Spleen (tissue), 11 donors: ENCODE data around the gene PLEKHJ1. TPM values are rescaled to one million over a fixed set of nuclear protein-coding genes. Genes with fewer than 3 reads are reported as not detected.

ENCODE experiments used
- DNase-seq: peaks from one replicate; pipeline ENCODE4 v3.0.0-alpha.2; 2020
- H3K27ac ChIP-seq, 8 donors: fragments of 200-600 bp; sonication (generic) in 7 of 8; 1 replicate in 4 of 8; 2 replicates in 4 of 8; pipeline versions ENCODE4 v1.5.0 to v1.8.0; 2016 to 2021; ENCODE audit warnings: inconsistent platforms in 4 of 8, mild to moderate bottlenecking in 4 of 8, moderate library complexity in 1 of 8
- H3K27me3 ChIP-seq, 7 donors: fragments of 200-600 bp; sonication (generic) in 6 of 7; replicated peaks in 1 of 7; 1 replicate in 4 of 7; 2 replicates in 3 of 7; pipeline versions ENCODE4 v1.5.0 to v1.8.0; 2016 to 2021; ENCODE audit warnings: inconsistent platforms in 3 of 7, mild to moderate bottlenecking in 1 of 7
- H3K36me3 ChIP-seq, 6 donors: fragments of 200-600 bp; sonication (generic) in 5 of 6; 1 replicate in 4 of 6; 2 replicates in 2 of 6; pipeline versions ENCODE4 v1.5.0 to v1.8.0; 2016 to 2021; ENCODE audit warnings: inconsistent platforms in 2 of 6
- H3K4me1 ChIP-seq, 6 donors: fragments of 200-600 bp; sonication (generic) in 5 of 6; 1 replicate in 3 of 6; 2 replicates in 3 of 6; pipeline versions ENCODE4 v1.5.0 to v1.8.0; 2016 to 2021; ENCODE audit warnings: inconsistent platforms in 3 of 6
- H3K4me3 ChIP-seq, 8 donors: fragments of 200-600 bp; sonication (generic) in 7 of 8; 1 replicate in 4 of 8; 2 replicates in 4 of 8; pipeline versions ENCODE4 v1.5.0 to v1.8.0; 2016 to 2021; ENCODE audit warnings: inconsistent platforms in 4 of 8, mild to moderate bottlenecking in 4 of 8, moderate library complexity in 2 of 8
- H3K9me3 ChIP-seq, 8 donors: fragments of 200-600 bp; sonication (generic) in 7 of 8; 1 replicate in 4 of 8; 2 replicates in 4 of 8; pipeline versions ENCODE4 v1.5.0 to v1.8.0; 2016 to 2021; ENCODE audit warnings: inconsistent platforms in 4 of 8
- POLR2A ChIP-seq, 3 donors: fragments of 450-650 bp; IDR thresholded peaks; one replicate each; pipeline ENCODE4 v1.5.1; 2017; ENCODE audit warnings: antibody characterized with exemption in 3 of 3, mild to moderate bottlenecking in 1 of 3
- POLR2AphosphoS5 ChIP-seq, 3 donors: sonication (generic); formaldehyde crosslinking; IDR thresholded peaks; one replicate each; pipeline ENCODE4 v1.5.1; 2017; ENCODE audit warnings: antibody characterized with exemption in 3 of 3
- WGBS, 5 donors: extraction: QIAGEN DNeasy Blood & Tissue Kit in 3 of 5; methylation state at CpG; one replicate each; pipeline versions ENCODE4 v1.1.5 to v1.1.7; 2013 to 2018; 5-methylcytosine and 5-hydroxymethylcytosine counted together
- intact Hi-C: fragments of 100-400 bp; cut with DNase I; formaldehyde crosslinking; loops from one replicate; pipeline ENCODE4 v1.15.0; 2023; ENCODE audit warnings: low total_unique reads
- polyA plus RNA-seq, 3 donors: library from polyadenylated mRNA; stranded (reverse); fragments of 200-250 nt; gene quantifications; one replicate each; pipeline ENCODE4 v1.2.1, GENCODE V29; 2013
- total RNA-seq, 7 donors: library from RNA; depleted of rRNA in 3 of 7; stranded (reverse); fragments of >200 nt in 3 of 7; fragmentation: NEBNext Ultra II Directional in 4 of 7; extraction: Animal tissue kit (Norgen Biotek cat#: 25700) in 4 of 7; gene quantifications; one replicate each; pipeline versions ENCODE4 v1.1.0 to v1.2.1, GENCODE V29; 2016 to 2021
- TF ChIP-seq, protein P1 (sequence below), 11 experiments: fragments of 200-600 bp in 7 of 11; fragments of 450-650 bp in 4 of 11; sonication (generic) in 4 of 11; IDR thresholded peaks in 8 of 11; conservative IDR thresholded peaks in 3 of 11; 1 replicate in 7 of 11; 2 replicates in 4 of 11; pipeline versions ENCODE4 v1.4.0 to v1.8.0; 2016 to 2021; ENCODE audit warnings: antibody characterized with exemption in 11 of 11, inconsistent platforms in 4 of 11, mild to moderate bottlenecking in 1 of 11
- donor health status: healthy with polysubstance abuse.
- donor health status: DM: no; HTN: no; CAD: no; lungs with moderate emphysema.
- donor health status: DM: no; HTN: no; CAD: no.
- donor health status: Bipolar disorder and iron deficiency.
- donor health status: healthy.
- donor health status: DM: no; HTN: no; CAD: no.
- donor health status: DM: yes; HTN: yes; CAD: no.

PLEKHJ1 gene
- total and polyA plus RNA-seq, 10 donors: 37.7 to 117 (median 57.4) TPM

DNA sequence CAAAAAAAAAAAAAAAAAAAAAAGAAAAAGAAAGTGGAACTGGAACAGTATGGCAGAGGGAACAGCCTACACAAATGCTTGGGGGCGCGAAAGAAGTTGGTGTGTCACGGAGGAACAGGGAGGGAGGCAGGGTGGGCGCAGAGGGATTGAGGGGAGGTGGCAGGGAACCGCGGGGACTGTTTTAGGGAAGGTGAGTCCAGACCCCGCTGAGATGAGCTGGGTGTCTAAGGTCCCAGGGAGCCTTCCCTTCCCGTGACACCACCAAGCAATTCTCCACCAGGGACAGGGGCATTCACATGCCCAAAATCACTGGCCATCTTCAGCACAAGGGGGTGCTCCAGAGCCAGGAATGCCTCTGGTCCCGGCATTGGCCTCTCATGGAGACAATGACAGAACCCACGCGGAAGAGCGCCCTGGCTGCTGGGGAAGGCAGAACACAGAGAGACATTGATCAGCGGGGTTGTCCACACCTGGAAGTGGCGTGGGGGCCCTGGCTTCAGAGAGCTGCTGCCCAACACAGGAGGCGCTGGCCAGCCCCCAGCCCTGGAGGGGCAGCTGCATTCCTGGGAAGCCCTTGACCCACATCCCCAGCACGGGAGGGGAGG lies 38.9 kb upstream of the PLEKHJ1 start:
- no peaks in the 10 kb centered on the region for H3K27me3 ChIP-seq
- H3K4me3 ChIP-seq: peak overlapping the region in 1 of 8 donors; percentile 21
- peak; percentile 89 for DNase-seq
- intact Hi-C loops: loop anchor here (5.0 kb wide), 1 partner anchor 118 kb away; no protein-coding TSS in a partner anchor
- H3K36me3 ChIP-seq: peaks cover 0 to 80% (median 40%) of the 10 kb centered on the region in 6 donors
- peak overlapping the region in 6 of 8 donors; percentile 22 to 100 (median 57) for H3K27ac ChIP-seq
- H3K4me1 ChIP-seq: peaks cover 43 to 92% (median 65%) of the 10 kb centered on the region in 6 donors
- H3K9me3 ChIP-seq: no peaks in the 10 kb centered on the region
- WGBS, 5 donors: 56 to 69% (median 63%) methylated on average over 11 to 16 of the region's 16 CpGs
- peak; percentile 68 to 87 (median 83) for TF ChIP-seq POLR2AphosphoS5 (IDR thresholded peaks at IDR 0.05)
- TF ChIP-seq, protein P1, sequence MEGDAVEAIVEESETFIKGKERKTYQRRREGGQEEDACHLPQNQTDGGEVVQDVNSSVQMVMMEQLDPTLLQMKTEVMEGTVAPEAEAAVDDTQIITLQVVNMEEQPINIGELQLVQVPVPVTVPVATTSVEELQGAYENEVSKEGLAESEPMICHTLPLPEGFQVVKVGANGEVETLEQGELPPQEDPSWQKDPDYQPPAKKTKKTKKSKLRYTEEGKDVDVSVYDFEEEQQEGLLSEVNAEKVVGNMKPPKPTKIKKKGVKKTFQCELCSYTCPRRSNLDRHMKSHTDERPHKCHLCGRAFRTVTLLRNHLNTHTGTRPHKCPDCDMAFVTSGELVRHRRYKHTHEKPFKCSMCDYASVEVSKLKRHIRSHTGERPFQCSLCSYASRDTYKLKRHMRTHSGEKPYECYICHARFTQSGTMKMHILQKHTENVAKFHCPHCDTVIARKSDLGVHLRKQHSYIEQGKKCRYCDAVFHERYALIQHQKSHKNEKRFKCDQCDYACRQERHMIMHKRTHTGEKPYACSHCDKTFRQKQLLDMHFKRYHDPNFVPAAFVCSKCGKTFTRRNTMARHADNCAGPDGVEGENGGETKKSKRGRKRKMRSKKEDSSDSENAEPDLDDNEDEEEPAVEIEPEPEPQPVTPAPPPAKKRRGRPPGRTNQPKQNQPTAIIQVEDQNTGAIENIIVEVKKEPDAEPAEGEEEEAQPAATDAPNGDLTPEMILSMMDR (IDR thresholded peaks at IDR 0.05 in 8 of 11, conservative IDR thresholded peaks at IDR 0.05 in 3 of 11): peak; percentile 36 to 80 (median 72)
- TF ChIP-seq POLR2A (IDR thresholded peaks at IDR 0.05): no peak

DNA sequence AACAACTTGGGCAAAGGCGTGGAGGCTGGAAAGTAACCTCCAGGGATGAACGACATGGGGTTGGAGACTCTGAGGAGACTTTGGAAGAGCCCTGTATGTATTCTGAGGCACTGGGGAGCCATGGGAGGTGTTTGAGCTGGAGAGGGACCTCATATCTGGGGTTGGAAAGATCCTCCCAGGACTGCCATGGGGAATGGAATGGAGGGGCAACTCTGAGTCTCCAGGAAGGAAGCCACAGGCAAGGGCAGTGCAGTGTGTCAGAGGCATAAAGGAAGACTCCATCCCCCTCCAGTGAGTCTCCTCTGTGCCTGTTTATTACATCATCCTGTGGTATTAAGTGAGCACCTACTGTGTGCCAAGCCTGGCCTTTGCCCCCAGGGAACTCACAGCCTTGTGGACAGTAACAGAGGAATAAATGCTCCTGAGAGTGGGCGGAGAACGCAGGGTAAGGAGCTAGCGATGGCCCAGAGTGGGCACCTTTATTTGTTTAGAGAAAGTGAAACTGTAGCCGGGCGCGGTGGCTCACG lies 38.1 kb upstream of the PLEKHJ1 start:
- Histone ChIP-seq H3K27ac (peak overlapping the region; percentile 72 to 100 (median 98)), H3K4me1 (peaks cover 43 to 84% (median 62%) of the 10 kb centered on the region in 6 donors), H3K4me3 (peak overlapping the region in 3 of 8 donors; percentile 99 to 100 (median 100)), H3K9me3 (no peaks in the 10 kb centered on the region), H3K36me3 (peaks cover 0 to 76% (median 40%) of the 10 kb centered on the region in 6 donors), H3K27me3 (no peaks in the 10 kb centered on the region)
- 85 to 96% (median 86%) methylated on average over 9 of the region's 9 CpGs for WGBS, 5 donors
- TF ChIP-seq POLR2A (IDR thresholded peaks at IDR 0.05) (peak in 1 of 3 donors; percentile 21), POLR2AphosphoS5 (IDR thresholded peaks at IDR 0.05) (peak in 1 of 3 donors; percentile 16)
- TF ChIP-seq, protein P1 (IDR thresholded peaks at IDR 0.05 in 8 of 11, conservative IDR thresholded peaks at IDR 0.05 in 3 of 11): no peak
- no peak for DNase-seq
- intact Hi-C loops: loop anchor here (5.0 kb wide), 1 partner anchor 117 kb away; no protein-coding TSS in a partner anchor

DNA sequence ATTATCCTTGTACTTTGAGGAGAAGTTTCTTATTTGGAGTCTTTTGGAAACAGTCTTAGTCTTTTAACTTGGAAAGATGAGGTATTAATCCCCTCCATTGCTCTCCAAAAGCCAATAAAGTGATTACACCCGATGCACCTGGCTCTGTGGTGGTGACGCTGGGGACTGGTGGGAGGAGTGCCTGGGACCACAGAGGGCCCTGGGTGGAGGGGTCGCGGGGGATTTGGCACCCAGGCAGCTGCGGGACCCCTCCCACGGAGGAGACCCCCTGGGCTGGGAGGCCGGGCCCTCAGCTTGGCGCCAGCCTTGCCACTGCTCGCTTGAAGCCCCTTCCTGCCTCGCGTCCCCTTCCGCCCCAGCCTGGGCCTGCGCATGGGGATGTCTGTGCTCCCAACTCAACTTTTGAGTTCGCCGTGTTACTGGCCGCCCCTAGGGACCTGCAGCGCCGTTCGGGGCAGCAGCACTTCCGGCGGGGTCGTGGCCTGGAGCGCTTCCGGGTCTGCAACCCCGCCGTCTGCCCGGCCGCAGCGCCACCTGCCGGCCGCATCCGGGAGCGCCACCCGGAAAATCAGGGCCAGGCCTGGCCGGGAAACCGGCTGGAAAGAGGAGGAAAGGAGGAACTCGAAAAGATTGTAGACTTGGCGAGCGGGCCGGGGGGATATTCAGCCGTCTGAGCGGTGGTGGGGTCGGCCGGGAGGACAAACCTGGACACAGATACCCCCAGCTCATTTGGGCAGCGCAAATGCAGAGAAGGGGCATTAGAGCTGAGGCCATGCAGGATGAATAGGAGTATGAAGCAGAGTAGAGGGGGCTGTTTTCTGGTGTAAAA lies 37.4 kb upstream of the PLEKHJ1 start:
- TF ChIP-seq POLR2A (IDR thresholded peaks at IDR 0.05) (peak in 2 of 3 donors; percentile 22 to 31), POLR2AphosphoS5 (IDR thresholded peaks at IDR 0.05) (peak; percentile 91 to 96 (median 93))
- TF ChIP-seq, protein P1 (IDR thresholded peaks at IDR 0.05 in 8 of 11, conservative IDR thresholded peaks at IDR 0.05 in 3 of 11): peak; percentile 86 to 100 (median 98)
- intact Hi-C loops: loop anchor here (5.0 kb wide), 1 partner anchor 116 kb away; no protein-coding TSS in a partner anchor
- peak; percentile 96 for DNase-seq
- Histone ChIP-seq H3K27ac (peak overlapping the region; percentile 72 to 100 (median 98)), H3K4me1 (peaks cover 43 to 82% (median 68%) of the 10 kb centered on the region in 6 donors), H3K36me3 (peaks cover 0 to 69% (median 40%) of the 10 kb centered on the region in 6 donors), H3K27me3 (no peaks in the 10 kb centered on the region), H3K4me3 (peak overlapping the region; percentile 6 to 100 (median 68)), H3K9me3 (no peaks in the 10 kb centered on the region)
- WGBS, 5 donors: 7 to 10% (median 8%) methylated on average over 37 to 45 of the region's 45 CpGs
